HepG2 (cell line): ENCODE data around the gene RGR. TPM values are rescaled to one million over a fixed set of nuclear protein-coding genes. Genes with fewer than 3 reads are reported as not detected.

ENCODE experiments used
- ATAC-seq: fragments of 200-7000 bp; cut with Tn5 transposase; 3 replicates; pipeline ENCODE4 v1.9.1; 2020; ENCODE audit warnings: mild to moderate bottlenecking, moderate library complexity
- BruUV-seq: library from RNA; stranded (reverse); fragments of 400-500 nt; replicated peaks from 2 replicates; lab custom pipeline; 2021; lab: Mats Ljungman, UMichigan
- CTCF ChIA-PET: fragments of 300-600 bp; formaldehyde crosslinking; extraction: SDS; loops from one replicate; lab custom pipeline; 2021; ENCODE audit warnings: low total read pairs, inconsistent platforms, low intra/inter-chr PET ratio; lab: Yijun Ruan, JAX
- POLR2A ChIA-PET: fragments of 350-600 bp; sonication (Branson Sonifier 250); formaldehyde crosslinking; loops from one replicate; lab custom pipeline; 2020; ENCODE audit warnings: antibody characterized with exemption, inconsistent platforms; lab: Yijun Ruan, JAX
- DNase-seq: peaks from one replicate; pipeline ENCODE4 v3.0.0-alpha.2; 2015; ENCODE audit warnings: low spot score
- FAIRE-seq: peaks from 3 replicates; lab custom pipeline; 2011; peaks lifted over from hg19 to GRCh38; lab: Jason Lieb, UNC
- H2AFZ ChIP-seq: one replicate; pipeline ENCODE4 v1.6.1; 2011; ENCODE audit warnings: low read length, inconsistent platforms
- H3K27ac ChIP-seq: fragments of 300-600 bp; 3 replicates; pipeline ENCODE4 v1.8.0; 2011; ENCODE audit warnings: mixed run types, mild to moderate bottlenecking, mixed read lengths, low read length, inconsistent platforms; ENCODE audit not compliant: insufficient read depth; ENCODE audit errors: extremely low read length
- H3K27me3 ChIP-seq, 2 experiments: fragments of 200-600 bp in 1 of 2; 2 replicates in 1 of 2; 3 replicates in 1 of 2; pipeline versions ENCODE4 v1.6.0 to v1.8.0; 2011; ENCODE audit warnings: low read length in 2 of 2, mild to moderate bottlenecking in 2 of 2, moderate library complexity in 2 of 2, inconsistent platforms in 1 of 2; ENCODE audit not compliant: insufficient read depth in 2 of 2, control insufficient read depth in 1 of 2
- H3K36me3 ChIP-seq, 2 experiments: fragments of 200-600 bp in 1 of 2; replicated peaks in 1 of 2; 2 replicates in 1 of 2; 3 replicates in 1 of 2; pipeline versions ENCODE4 v1.5.1 to v1.8.0; 2011; ENCODE audit warnings: low read length in 2 of 2, inconsistent platforms in 1 of 2; ENCODE audit not compliant: insufficient read depth in 2 of 2, control insufficient read depth in 1 of 2
- H3K4me1 ChIP-seq: 2 replicates; pipeline ENCODE4 v1.5.1; 2012; ENCODE audit warnings: low read length, inconsistent platforms; ENCODE audit not compliant: insufficient read depth
- H3K4me2 ChIP-seq: 2 replicates; pipeline ENCODE4 v1.6.0; 2011; ENCODE audit warnings: low read depth, low read length, inconsistent platforms
- H3K4me3 ChIP-seq, 3 experiments: fragments of 200-600 bp in 1 of 3; sonication (generic), shearing (Covaris generic) in 1 of 3; replicated peaks in 1 of 3; 2 replicates each; pipeline ENCODE4 v1.5.1; 2011 to 2016; ENCODE audit warnings: low read length in 3 of 3, inconsistent platforms in 2 of 3, low read depth in 2 of 3, mild to moderate bottlenecking in 2 of 3, control low read depth in 1 of 3, mixed read lengths in 1 of 3; ENCODE audit not compliant: insufficient read depth in 1 of 3
- H3K79me2 ChIP-seq: one replicate; pipeline ENCODE4 v1.6.1; 2011; ENCODE audit warnings: low read length, inconsistent platforms; ENCODE audit not compliant: insufficient read depth
- H3K9ac ChIP-seq: 2 replicates; pipeline ENCODE4 v1.6.0; 2011; ENCODE audit warnings: mild to moderate bottlenecking, low read depth, low read length, inconsistent platforms; ENCODE audit not compliant: insufficient read depth
- H3K9me3 ChIP-seq: 2 replicates; pipeline ENCODE4 v1.5.1; 2012; ENCODE audit warnings: mild to moderate bottlenecking, low read length
- H4K20me1 ChIP-seq: 2 replicates; pipeline ENCODE4 v1.6.0; 2011; ENCODE audit warnings: inconsistent platforms, mild to moderate bottlenecking, low read length, moderate library complexity; ENCODE audit not compliant: insufficient read depth
- REXO4 ChIP-seq: sonication (generic); formaldehyde crosslinking; IDR thresholded peaks from 2 replicates; pipeline ENCODE4 v1.8.0; 2022; ENCODE audit warnings: missing genetic modification reagents, mild to moderate bottlenecking, borderline replicate concordance
- ZBTB14 ChIP-seq: sonication (generic); formaldehyde crosslinking; IDR thresholded peaks from 2 replicates; pipeline ENCODE4 v1.4.0; 2020; ENCODE audit warnings: missing genetic modification reagents
- ZNF142 ChIP-seq: sonication (generic); formaldehyde crosslinking; IDR thresholded peaks from 2 replicates; pipeline ENCODE4 v1.4.0; 2020; ENCODE audit warnings: missing genetic modification reagents
- ZNF33A ChIP-seq: sonication (generic); formaldehyde crosslinking; IDR thresholded peaks from 2 replicates; pipeline ENCODE4 v1.5.1; 2020; ENCODE audit warnings: missing genetic modification reagents, mild to moderate bottlenecking, moderate library complexity, borderline replicate concordance
- WGBS: methylation state at CpG from one replicate; pipeline ENCODE4 v1.1.6; 2017; ENCODE audit warnings: low lambda C conversion rate; 5-methylcytosine and 5-hydroxymethylcytosine counted together
- in situ Hi-C: cut with HindIII; loops from 2 replicates; pipeline ENCODE4 v1.10.0; 2017; ENCODE audit warnings: low pct_unique_long_range_greater_than_20kb; ENCODE audit not compliant: extremely low pct_ligation_motif_present
- intact Hi-C: fragments of 100-400 bp; cut with micrococcal nuclease; formaldehyde crosslinking; loops from one replicate; pipeline ENCODE4 v1.10.0; 2022; ENCODE audit not compliant: unreplicated experiment
- polyA plus RNA-seq, 8 experiments: library from polyadenylated mRNA; depleted of rRNA in 3 of 8; stranded (reverse) in 7 of 8; unstranded in 1 of 8; fragments of >200 nt; fragmentation: Illumina TruSeq in 4 of 8; extraction: Trizol in 4 of 8; gene quantifications; 2 replicates each; pipeline versions ENCODE4 v1.2.1 to v1.2.3, GENCODE V29; 2011 to 2016; ENCODE audit warnings: low read depth in 4 of 8, missing spikeins in 1 of 8, mixed read lengths in 1 of 8; ENCODE audit not compliant: insufficient read depth in 1 of 8
- total RNA-seq, 5 experiments: library from RNA; depleted of rRNA; stranded (reverse); fragments of >200 nt; fragmentation: Illumina TruSeq; extraction: Trizol; gene quantifications; 2 replicates each; pipeline ENCODE4 v1.2.3, GENCODE V29; 2016; ENCODE audit warnings: low read depth in 1 of 5
- TF ChIP-seq, protein P1 (sequence below): sonication (generic); formaldehyde crosslinking; IDR thresholded peaks from 2 replicates; pipeline ENCODE4 v1.4.0; 2020; ENCODE audit warnings: mild to moderate bottlenecking, missing genetic modification reagents

RGR gene
- total and polyA plus RNA-seq, 2 of the 13 experiments (the other 11 are each of a cell fraction or from before 2014, with no cell fraction given): 0.69 to 0.71 TPM

DNA sequence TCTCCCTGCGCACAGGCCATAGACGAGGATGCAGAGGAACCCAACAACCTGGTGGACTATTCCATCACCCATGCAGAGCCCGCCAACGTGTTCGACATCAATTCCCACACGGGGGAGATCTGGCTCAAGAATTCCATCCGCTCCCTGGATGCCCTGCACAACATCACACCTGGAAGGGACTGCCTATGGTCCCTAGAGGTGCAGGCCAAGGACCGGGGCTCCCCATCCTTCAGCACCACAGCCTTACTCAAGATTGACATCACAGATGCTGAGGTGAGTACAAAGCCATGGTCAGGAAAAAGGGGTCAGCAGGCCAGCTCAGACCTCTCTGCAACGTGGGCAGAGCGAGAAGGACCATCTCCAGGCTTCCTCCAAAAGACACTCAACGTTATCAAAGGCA is 31.8 kb upstream of the RGR start (continued):
- no peak for TF ChIP-seq ZNF142 (CRISPR knock-in tag)
- TF ChIP-seq ZNF33A (CRISPR knock-in tag): no peak
- TF ChIP-seq, all 625 proteins: peak for 0

GRCh38 chr10:84214046-84214572 is 30.7 kb upstream of the RGR start:
- Histone ChIP-seq H3K4me2 (no peak overlapping the region), H3K79me2 (no peaks in the 10 kb centered on the region), H3K36me3 (no peaks in the 10 kb centered on the region), H3K4me3 (no peak overlapping the region), H3K9me3 (no peaks in the 10 kb centered on the region; the same call in 1 of the 2 replicates), H4K20me1 (no peaks in the 10 kb centered on the region), H3K9ac (no peak overlapping the region), H3K27me3 (no peaks in the 10 kb centered on the region; a peak in 1 of 5 replicates), H3K4me1 (no peaks in the 10 kb centered on the region), H2AFZ (no peak overlapping the region), H3K27ac (no peak overlapping the region)
- TF ChIP-seq, protein P1, sequence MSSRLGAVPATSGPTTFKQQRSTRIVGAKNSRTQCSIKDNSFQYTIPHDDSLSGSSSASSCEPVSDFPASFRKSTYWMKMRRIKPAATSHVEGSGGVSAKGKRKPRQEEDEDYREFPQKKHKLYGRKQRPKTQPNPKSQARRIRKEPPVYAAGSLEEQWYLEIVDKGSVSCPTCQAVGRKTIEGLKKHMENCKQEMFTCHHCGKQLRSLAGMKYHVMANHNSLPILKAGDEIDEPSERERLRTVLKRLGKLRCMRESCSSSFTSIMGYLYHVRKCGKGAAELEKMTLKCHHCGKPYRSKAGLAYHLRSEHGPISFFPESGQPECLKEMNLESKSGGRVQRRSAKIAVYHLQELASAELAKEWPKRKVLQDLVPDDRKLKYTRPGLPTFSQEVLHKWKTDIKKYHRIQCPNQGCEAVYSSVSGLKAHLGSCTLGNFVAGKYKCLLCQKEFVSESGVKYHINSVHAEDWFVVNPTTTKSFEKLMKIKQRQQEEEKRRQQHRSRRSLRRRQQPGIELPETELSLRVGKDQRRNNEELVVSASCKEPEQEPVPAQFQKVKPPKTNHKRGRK (CRISPR knock-in tag): no peak
- TF ChIP-seq ZBTB14: no peak
- no peak for TF ChIP-seq REXO4 (CRISPR knock-in tag)
- ATAC-seq (no peak; the same call in 2 of the 3 replicates), DNase-seq (no peak), FAIRE-seq (no peak)
- in situ Hi-C loops: no loop called here
- WGBS: 64% methylated on average over 17 of the region's 25 CpGs
- no TSS peak for BruUV-seq
- intact Hi-C loops: no loop called here
- ChIA-PET CTCF (no interaction called here), POLR2A (interaction anchor here (1.4 kb wide), 1 partner anchor 74 kb away, joined by 3 read pairs; no protein-coding TSS in a partner anchor)
